Mesenchymal stem cell (in vitro differentiated cells and primary cell): ENCODE measurements around the gene ITPA.

Experiments used
- DNase-seq: peaks from one replicate; pipeline ENCODE4 v3.0.0-alpha.2; 2013
- H2AFZ ChIP-seq: one replicate; pipeline ENCODE4 v1.6.1; 2013; ENCODE audit warnings: low read depth, mild to moderate bottlenecking, control low read depth, inconsistent platforms, low read length, moderate library complexity
- H2AK5ac ChIP-seq: 2 replicates; pipeline ENCODE4 v1.6.1; 2013; ENCODE audit warnings: low read length, moderate library complexity, mild to moderate bottlenecking, inconsistent platforms; ENCODE audit not compliant: severe bottlenecking
- H2BK120ac ChIP-seq: one replicate; pipeline ENCODE4 v1.6.1; 2013; ENCODE audit warnings: low read depth, mild to moderate bottlenecking, inconsistent platforms, low read length, moderate library complexity
- H2BK12ac ChIP-seq, 2 experiments: one replicate each; pipeline ENCODE4 v1.6.1; 2013; ENCODE audit warnings: inconsistent platforms in 2 of 2, low read length in 2 of 2, mild to moderate bottlenecking in 2 of 2, moderate library complexity in 2 of 2, control low read depth in 1 of 2
- H2BK15ac ChIP-seq: one replicate; pipeline ENCODE4 v1.6.1; 2013; ENCODE audit warnings: mild to moderate bottlenecking, low read depth, inconsistent platforms; ENCODE audit not compliant: poor library complexity, severe bottlenecking
- H2BK5ac ChIP-seq: 2 replicates; pipeline ENCODE4 v1.6.1; 2013; ENCODE audit warnings: low read depth, mild to moderate bottlenecking, low read length, control low read depth, inconsistent platforms; ENCODE audit not compliant: poor library complexity, severe bottlenecking
- H3K14ac ChIP-seq, 2 experiments: one replicate each; pipeline ENCODE4 v1.6.1; 2013; ENCODE audit warnings: inconsistent platforms in 2 of 2, low read length in 2 of 2, control low read depth in 1 of 2, mild to moderate bottlenecking in 1 of 2, moderate library complexity in 1 of 2
- H3K18ac ChIP-seq, 2 experiments: one replicate each; pipeline ENCODE4 v1.6.1; 2013; ENCODE audit warnings: inconsistent platforms in 2 of 2, low read length in 2 of 2, control low read depth in 1 of 2, low read depth in 1 of 2, mild to moderate bottlenecking in 1 of 2
- H3K23ac ChIP-seq, 2 experiments: one replicate each; pipeline ENCODE4 v1.6.1; 2013; ENCODE audit warnings: inconsistent platforms in 2 of 2, low read length in 2 of 2, mild to moderate bottlenecking in 2 of 2, moderate library complexity in 2 of 2, control low read depth in 1 of 2
- H3K27ac ChIP-seq: 2 replicates; pipeline ENCODE4 v1.5.1; 2013; ENCODE audit warnings: mild to moderate bottlenecking, moderate library complexity, low read length, control low read depth, inconsistent platforms; ENCODE audit not compliant: poor library complexity, severe bottlenecking
- H3K27me3 ChIP-seq, 2 experiments: 2 replicates each; pipeline versions ENCODE4 v1.6.1 to v1.7.0; 2013; ENCODE audit warnings: low read length in 2 of 2, mild to moderate bottlenecking in 2 of 2, moderate library complexity in 2 of 2, control low read depth in 1 of 2, inconsistent platforms in 1 of 2; ENCODE audit not compliant: control insufficient read depth in 1 of 2, insufficient read depth in 1 of 2
- H3K36me3 ChIP-seq, 2 experiments: 2 replicates each; pipeline versions ENCODE4 v1.6.1 to v1.7.0; 2013; ENCODE audit warnings: low read length in 2 of 2, control low read depth in 1 of 2, inconsistent platforms in 1 of 2, low read depth in 1 of 2, mild to moderate bottlenecking in 1 of 2; ENCODE audit not compliant: insufficient read depth in 2 of 2, control insufficient read depth in 1 of 2
- H3K4ac ChIP-seq, 2 experiments: one replicate each; pipeline ENCODE4 v1.6.1; 2013; ENCODE audit warnings: inconsistent platforms in 2 of 2, low read length in 2 of 2, mild to moderate bottlenecking in 2 of 2, moderate library complexity in 2 of 2, control low read depth in 1 of 2, low read depth in 1 of 2
- H3K4me1 ChIP-seq: 2 replicates; pipeline ENCODE4 v1.6.1; 2013; ENCODE audit warnings: low read depth, low read length, control low read depth; ENCODE audit not compliant: control insufficient read depth, insufficient read depth
- H3K4me2 ChIP-seq: 2 replicates; pipeline ENCODE4 v1.6.1; 2013; ENCODE audit warnings: low read length, mild to moderate bottlenecking, inconsistent platforms; ENCODE audit not compliant: poor library complexity, severe bottlenecking
- H3K4me3 ChIP-seq, 2 experiments: 2 replicates each; pipeline versions ENCODE4 v1.5.1 to v1.7.0; 2013; ENCODE audit warnings: low read length in 2 of 2, mild to moderate bottlenecking in 2 of 2, control low read depth in 1 of 2, low read depth in 1 of 2; ENCODE audit not compliant: insufficient read depth in 1 of 2
- H3K79me1 ChIP-seq: replicated peaks from 2 replicates; pipeline ENCODE4 v1.6.1; 2013; ENCODE audit warnings: mild to moderate bottlenecking, control low read depth, low read length, inconsistent platforms; ENCODE audit not compliant: poor library complexity, severe bottlenecking
- H3K9ac ChIP-seq: 2 replicates; pipeline ENCODE4 v1.7.0; 2013; ENCODE audit warnings: mild to moderate bottlenecking, low read length, moderate library complexity
- H3K9me3 ChIP-seq: 2 replicates; pipeline ENCODE4 v1.7.0; 2013; ENCODE audit warnings: mild to moderate bottlenecking, low read length; ENCODE audit not compliant: control insufficient read depth
- H4K8ac ChIP-seq: one replicate; pipeline ENCODE4 v1.6.1; 2013; ENCODE audit warnings: inconsistent platforms, mild to moderate bottlenecking, low read length, moderate library complexity
- H4K91ac ChIP-seq: one replicate; pipeline ENCODE4 v1.6.1; 2013; ENCODE audit warnings: mild to moderate bottlenecking, low read length, inconsistent platforms
- WGBS: methylation state at CpG from one replicate; pipeline ENCODE4 v1.1.7; 2013; ENCODE audit warnings: mixed read lengths; 5-methylcytosine and 5-hydroxymethylcytosine counted together

The ITPA gene

GRCh38 chr20:3240776-3241363 lies 31.6 kb downstream of the ITPA start:
- no peak overlapping the region for H2AK5ac ChIP-seq
- H3K79me1 ChIP-seq = no peaks in the 10 kb centered on the region
- no peak overlapping the region for H2AFZ ChIP-seq
- no peak overlapping the region for H3K4me2 ChIP-seq
- no peak overlapping the region for H2BK5ac ChIP-seq
- peaks cover 29 to 74% of the 10 kb centered on the region in 2 experiments for H3K27me3 ChIP-seq
- DNase-seq = no peak
- peak overlapping the region; percentile 83 for H3K9ac ChIP-seq
- no peak overlapping the region for H4K8ac ChIP-seq
- no peaks in the 10 kb centered on the region for H3K9me3 ChIP-seq
- no peaks in the 10 kb centered on the region for H3K36me3 ChIP-seq
- H3K27ac ChIP-seq = no peak overlapping the region
- H3K4me1 ChIP-seq = peaks cover 27% of the 10 kb centered on the region
- no peak overlapping the region for H3K23ac ChIP-seq
- no peak overlapping the region for H2BK12ac ChIP-seq
- no peak overlapping the region for H3K18ac ChIP-seq
- H3K14ac ChIP-seq = no peak overlapping the region
- no peak overlapping the region for H2BK120ac ChIP-seq
- H3K4ac ChIP-seq = no peak overlapping the region
- peak overlapping the region in 1 of 2 experiments; percentile 81 for H3K4me3 ChIP-seq
- WGBS = 87% methylated on average over 14 of the region's 15 CpGs
- H2BK15ac ChIP-seq = no peak overlapping the region
- no peak overlapping the region for H4K91ac ChIP-seq

GRCh38 chr20:3242172-3242692 lies 32.9 kb downstream of the ITPA start:
- H3K9ac ChIP-seq = no peak overlapping the region
- H3K14ac ChIP-seq = no peak overlapping the region
- no peak overlapping the region for H2BK120ac ChIP-seq
- H2AFZ ChIP-seq = no peak overlapping the region
- WGBS = 83% methylated on average over 6 of the region's 6 CpGs
- no peak overlapping the region for H2AK5ac ChIP-seq
- H3K4me2 ChIP-seq = no peak overlapping the region
- no peak for DNase-seq
- H2BK5ac ChIP-seq = no peak overlapping the region
- H3K9me3 ChIP-seq = no peaks in the 10 kb centered on the region
- no peak overlapping the region for H3K4me3 ChIP-seq
- no peak overlapping the region for H2BK12ac ChIP-seq
- H2BK15ac ChIP-seq = no peak overlapping the region
- H3K79me1 ChIP-seq = no peaks in the 10 kb centered on the region
- H4K91ac ChIP-seq = no peak overlapping the region
- peaks cover 24% of the 10 kb centered on the region for H3K4me1 ChIP-seq
- no peaks in the 10 kb centered on the region for H3K36me3 ChIP-seq
- H3K23ac ChIP-seq = no peak overlapping the region
- H3K4ac ChIP-seq = no peak overlapping the region
- no peak overlapping the region for H3K27ac ChIP-seq
- peaks cover 23 to 60% of the 10 kb centered on the region in 2 experiments for H3K27me3 ChIP-seq
- no peak overlapping the region for H4K8ac ChIP-seq
- H3K18ac ChIP-seq = no peak overlapping the region

GRCh38 chr20:3243718-3244358 lies 34.5 kb downstream of the ITPA start:
- H3K27me3 ChIP-seq = peaks cover 27 to 59% of the 10 kb centered on the region in 2 experiments
- H3K9ac ChIP-seq = no peak overlapping the region
- no peaks in the 10 kb centered on the region for H3K79me1 ChIP-seq
- no peak overlapping the region for H4K91ac ChIP-seq
- H3K18ac ChIP-seq = no peak overlapping the region
- WGBS = 85% methylated on average over 9 of the region's 11 CpGs
- no peak overlapping the region for H3K4me2 ChIP-seq
- H3K9me3 ChIP-seq = no peaks in the 10 kb centered on the region
- no peak overlapping the region for H4K8ac ChIP-seq
- H3K27ac ChIP-seq = no peak overlapping the region
- H3K4me3 ChIP-seq = no peak overlapping the region
- no peak overlapping the region for H2AFZ ChIP-seq
- no peak overlapping the region for H3K4ac ChIP-seq
- DNase-seq = no peak
- H3K4me1 ChIP-seq = peaks cover 23% of the 10 kb centered on the region
- H3K36me3 ChIP-seq = no peaks in the 10 kb centered on the region
- H3K23ac ChIP-seq = no peak overlapping the region
- no peak overlapping the region for H2BK12ac ChIP-seq
- H2AK5ac ChIP-seq = no peak overlapping the region
- H2BK120ac ChIP-seq = no peak overlapping the region
- H2BK15ac ChIP-seq = no peak overlapping the region
- no peak overlapping the region for H3K14ac ChIP-seq
- H2BK5ac ChIP-seq = no peak overlapping the region

- H3K4ac ChIP-seq = no peak overlapping the region
- no peak overlapping the region for H3K27ac ChIP-seq
- H3K79me1 ChIP-seq = no peaks in the 10 kb centered on the region
- H2AFZ ChIP-seq = no peak overlapping the region
- no peak overlapping the region for H4K91ac ChIP-seq
- H2BK15ac ChIP-seq = no peak overlapping the region
- no peak overlapping the region for H3K4me2 ChIP-seq
- 60% methylated on average over 1 of the region's 1 CpG for WGBS
- no peak overlapping the region for H2AK5ac ChIP-seq
- no peak overlapping the region for H3K18ac ChIP-seq
- H3K14ac ChIP-seq = no peak overlapping the region
- H3K4me1 ChIP-seq = peaks cover 20% of the 10 kb centered on the region
- DNase-seq = no peak
- H3K9me3 ChIP-seq = no peaks in the 10 kb centered on the region
- no peak overlapping the region for H4K8ac ChIP-seq
- no peak overlapping the region for H2BK5ac ChIP-seq
- no peak overlapping the region for H2BK12ac ChIP-seq
- H3K27me3 ChIP-seq = peaks cover 30 to 61% of the 10 kb centered on the region in 2 experiments
- no peak overlapping the region for H3K4me3 ChIP-seq
- no peak overlapping the region for H3K23ac ChIP-seq
- H2BK120ac ChIP-seq = no peak overlapping the region
- no peak overlapping the region for H3K9ac ChIP-seq
- H3K36me3 ChIP-seq = no peaks in the 10 kb centered on the region
These were observed 35.3 kb downstream of the ITPA start for GRCh38 chr20:3244613-3245012.
